ENCODE data around the gene IFT122. TPM values are rescaled to one million over a fixed set of nuclear protein-coding genes. Genes with fewer than 3 reads are reported as not detected.

IFT122 gene
- total and polyA plus RNA-seq, 8 donors, result 9.9 to 163 (median 19.6) TPM

DNA sequence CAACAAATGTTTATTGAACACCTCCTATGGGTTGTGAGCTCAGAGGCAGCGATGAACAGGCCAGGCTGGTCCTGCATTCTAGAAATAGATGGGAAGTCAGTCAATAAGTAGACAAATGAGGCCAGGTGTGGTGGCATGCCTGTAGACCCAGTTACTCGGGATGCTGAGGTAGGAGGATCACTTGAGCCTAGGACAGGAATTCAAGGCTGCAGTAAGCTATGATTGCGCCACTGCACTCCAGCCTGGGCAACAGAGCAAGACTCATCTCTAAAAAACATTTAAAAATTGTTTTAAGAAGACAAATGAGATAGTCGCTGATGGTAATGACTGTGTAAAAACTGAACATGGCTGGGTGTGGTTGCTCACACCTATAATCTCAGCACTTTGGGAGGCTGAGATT, 84.1 kb downstream of the IFT122 start:
- intact Hi-C loops (cut with DNase I; ENCODE audit: low total_unique reads), result no loop called here
- TF ChIP-seq, protein P1, sequence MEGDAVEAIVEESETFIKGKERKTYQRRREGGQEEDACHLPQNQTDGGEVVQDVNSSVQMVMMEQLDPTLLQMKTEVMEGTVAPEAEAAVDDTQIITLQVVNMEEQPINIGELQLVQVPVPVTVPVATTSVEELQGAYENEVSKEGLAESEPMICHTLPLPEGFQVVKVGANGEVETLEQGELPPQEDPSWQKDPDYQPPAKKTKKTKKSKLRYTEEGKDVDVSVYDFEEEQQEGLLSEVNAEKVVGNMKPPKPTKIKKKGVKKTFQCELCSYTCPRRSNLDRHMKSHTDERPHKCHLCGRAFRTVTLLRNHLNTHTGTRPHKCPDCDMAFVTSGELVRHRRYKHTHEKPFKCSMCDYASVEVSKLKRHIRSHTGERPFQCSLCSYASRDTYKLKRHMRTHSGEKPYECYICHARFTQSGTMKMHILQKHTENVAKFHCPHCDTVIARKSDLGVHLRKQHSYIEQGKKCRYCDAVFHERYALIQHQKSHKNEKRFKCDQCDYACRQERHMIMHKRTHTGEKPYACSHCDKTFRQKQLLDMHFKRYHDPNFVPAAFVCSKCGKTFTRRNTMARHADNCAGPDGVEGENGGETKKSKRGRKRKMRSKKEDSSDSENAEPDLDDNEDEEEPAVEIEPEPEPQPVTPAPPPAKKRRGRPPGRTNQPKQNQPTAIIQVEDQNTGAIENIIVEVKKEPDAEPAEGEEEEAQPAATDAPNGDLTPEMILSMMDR (IDR thresholded peaks at IDR 0.05), result no peak
- Histone ChIP-seq H3K27me3 (no peaks in the 10 kb centered on the region), H3K27ac (no peak overlapping the region), H3K9me3 (no peaks in the 10 kb centered on the region), H3K36me3 (peaks cover 4 to 12% (median 11%) of the 10 kb centered on the region in 4 donors), H3K4me3 (no peak overlapping the region), H3K4me1 (no peaks in the 10 kb centered on the region)
- 77 to 88% (median 84%) methylated on average over 4 of the region's 4 CpGs for WGBS, 5 donors
- no peak for DNase-seq

DNA sequence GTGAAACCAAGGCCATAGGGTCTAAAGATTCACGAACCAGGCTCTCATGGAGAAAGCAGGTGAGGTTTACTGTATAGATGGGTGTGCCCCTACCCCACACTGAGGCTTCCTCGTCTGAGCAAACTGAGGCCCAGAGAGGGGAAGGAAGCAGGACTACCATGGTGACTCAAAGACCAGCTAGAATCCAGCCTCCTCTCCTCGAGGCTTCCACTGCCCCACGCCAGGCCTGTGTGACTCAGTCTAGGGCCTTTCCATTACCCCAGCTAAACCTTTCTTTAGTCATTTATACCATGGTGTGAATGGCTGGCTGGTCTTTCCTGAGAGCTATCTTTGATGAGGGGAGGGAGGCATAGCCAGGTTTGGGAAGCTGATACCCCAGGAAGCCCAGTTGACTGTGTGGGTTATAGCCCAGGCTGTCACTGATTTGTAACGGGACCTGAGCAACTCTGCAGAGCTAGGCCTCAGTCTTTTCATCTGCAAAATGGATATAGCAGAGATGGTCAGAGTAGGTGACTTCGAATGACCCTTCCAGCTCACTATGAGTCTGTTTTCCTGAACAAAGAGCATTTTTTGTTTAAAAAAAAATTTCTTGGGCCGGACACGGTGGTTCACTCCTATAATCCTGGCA, 85.4 kb downstream of the IFT122 start:
- WGBS, 5 donors, result 75 to 79% (median 77%) methylated on average over 7 to 8 of the region's 8 CpGs
- Histone ChIP-seq H3K27ac (peak overlapping the region in 1 of 5 donors; percentile 32), H3K36me3 (no peaks in the 10 kb centered on the region), H3K27me3 (no peaks in the 10 kb centered on the region), H3K4me1 (peaks cover 0 to 4% (median 2%) of the 10 kb centered on the region in 4 donors), H3K4me3 (no peak overlapping the region), H3K9me3 (no peaks in the 10 kb centered on the region)
- TF ChIP-seq POLR2AphosphoS5 (IDR thresholded peaks at IDR 0.05), result no peak
- no peak for TF ChIP-seq EP300 (IDR thresholded peaks at IDR 0.05)
- TF ChIP-seq, protein P1 (IDR thresholded peaks at IDR 0.05), result no peak
- TF ChIP-seq POLR2A (IDR thresholded peaks at IDR 0.05), result no peak
- intact Hi-C loops (cut with DNase I; ENCODE audit: low total_unique reads), result no loop called here
- no peak for DNase-seq

DNA sequence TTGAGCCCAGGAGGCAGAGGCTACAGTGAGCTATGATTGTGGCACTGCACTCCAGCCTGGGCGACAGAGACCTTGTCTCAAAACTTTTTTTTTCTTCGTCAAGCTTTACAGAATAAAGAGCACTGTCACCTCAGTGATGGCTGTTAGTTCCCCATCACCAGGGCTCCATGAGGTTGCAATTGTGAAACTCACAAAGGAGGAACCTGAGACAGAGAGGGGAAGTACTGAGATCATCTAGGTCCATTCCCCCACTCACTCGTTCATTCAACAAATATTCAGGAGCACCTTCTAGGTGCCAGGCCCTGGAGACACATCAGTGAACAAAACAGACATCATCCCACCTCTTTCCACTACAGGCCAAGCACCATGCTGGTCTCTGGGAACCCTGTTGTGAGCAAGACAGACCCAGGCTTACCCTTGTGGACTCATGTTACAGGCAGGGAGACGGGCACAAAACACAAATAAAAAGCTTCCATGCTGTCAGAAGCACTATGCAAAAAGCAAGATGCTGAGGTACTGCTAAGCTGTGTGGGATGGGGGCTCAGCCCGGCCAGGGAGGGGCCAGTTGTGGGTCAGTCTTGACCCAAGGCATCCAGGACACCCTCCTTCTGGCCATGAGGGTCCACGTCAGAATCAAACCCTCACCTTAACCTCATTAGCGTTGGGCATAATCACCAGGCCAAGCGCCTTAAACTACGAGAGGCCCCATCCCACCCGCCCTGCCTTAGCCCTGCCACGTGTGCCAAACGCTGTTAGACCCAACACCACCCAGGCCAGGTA, 86.3 kb downstream of the IFT122 start:
- H3K4me1 ChIP-seq, result peaks cover 0 to 4% (median 2%) of the 10 kb centered on the region in 4 donors
- peak overlapping the region in 1 of 5 donors; percentile 32 for H3K27ac ChIP-seq
- DNase-seq, result no peak
- 75 to 83% (median 79%) methylated on average over 11 to 12 of the region's 12 CpGs for WGBS, 5 donors
- TF ChIP-seq POLR2A (IDR thresholded peaks at IDR 0.05), result no peak
- TF ChIP-seq POLR2AphosphoS5 (IDR thresholded peaks at IDR 0.05), result no peak
- no peak for TF ChIP-seq EP300 (IDR thresholded peaks at IDR 0.05)
- TF ChIP-seq, protein P1 (IDR thresholded peaks at IDR 0.05), result no peak
- no peaks in the 10 kb centered on the region for H3K27me3 ChIP-seq
- no peak overlapping the region for H3K4me3 ChIP-seq
- intact Hi-C loops (cut with DNase I; ENCODE audit: low total_unique reads), result no loop called here
- H3K9me3 ChIP-seq, result no peaks in the 10 kb centered on the region
- H3K36me3 ChIP-seq, result no peaks in the 10 kb centered on the region

DNA sequence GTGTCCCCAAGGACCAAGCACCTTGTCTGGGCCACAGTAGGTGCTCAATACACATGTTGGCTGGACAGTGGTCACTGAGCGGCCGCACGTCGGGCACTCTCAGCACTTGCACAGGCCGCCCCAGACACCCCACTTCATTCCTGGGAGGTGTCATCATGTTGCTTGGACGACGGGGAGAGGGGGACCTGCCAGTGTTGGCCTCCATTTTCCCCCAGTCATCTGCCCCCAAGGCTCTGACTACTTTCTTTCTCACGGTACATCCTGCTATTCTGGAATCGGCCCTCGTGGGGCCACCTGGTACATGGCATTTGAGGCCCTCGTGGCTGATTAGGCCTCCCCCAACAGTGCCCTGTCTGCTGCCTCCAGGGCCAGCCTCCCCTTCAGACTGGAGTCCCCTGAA, 87.2 kb downstream of the IFT122 start:
- peaks cover 0 to 4% (median 2%) of the 10 kb centered on the region in 4 donors for H3K4me1 ChIP-seq
- no peaks in the 10 kb centered on the region for H3K36me3 ChIP-seq
- no peaks in the 10 kb centered on the region for H3K9me3 ChIP-seq
- intact Hi-C loops (cut with DNase I; ENCODE audit: low total_unique reads), result no loop called here
- H3K27me3 ChIP-seq, result no peaks in the 10 kb centered on the region
- no peak for DNase-seq
- H3K27ac ChIP-seq, result no peak overlapping the region
- TF ChIP-seq POLR2AphosphoS5 (IDR thresholded peaks at IDR 0.05) (no peak), EP300 (IDR thresholded peaks at IDR 0.05) (no peak), POLR2A (IDR thresholded peaks at IDR 0.05) (no peak)
- TF ChIP-seq, protein P1 (IDR thresholded peaks at IDR 0.05), result no peak
- 85 to 97% (median 92%) methylated on average over 9 to 11 of the region's 11 CpGs for WGBS, 5 donors
- no peak overlapping the region for H3K4me3 ChIP-seq
